Cardiac septum (tissue), 1 donor: Measurements from ENCODE around the gene COLEC12. TPM values are rescaled to one million over a fixed set of nuclear protein-coding genes. Genes with fewer than 3 reads are reported as not detected.

ENCODE experiments used
- DNase-seq: peaks from one replicate; pipeline ENCODE4 v3.0.0-alpha.2; 2020; ENCODE audit warnings: low spot score
- intact Hi-C: fragments of 100-400 bp; cut with DNase I; formaldehyde crosslinking; loops from one replicate; pipeline ENCODE4 v1.14.0; 2022
- total RNA-seq: library from RNA; stranded (reverse); fragmentation: NEBNext Ultra II Directional; extraction: Animal tissue kit (Norgen Biotek cat#: 25700); gene quantifications from one replicate; pipeline ENCODE4 v1.2.1, GENCODE V29; 2021
- donor health status: DM: no; HTN: no; CAD: no.

COLEC12 gene
- total RNA-seq, 1 donor from 2014 or later = 5.5 TPM

- intact Hi-C loops = no loop called here
- no peak for DNase-seq
These were observed 7.1 kb upstream of the COLEC12 start for GRCh38 chr18:507636-508035.

GRCh38 chr18:506801-507200 lies 6.3 kb upstream of the COLEC12 start:
- intact Hi-C loops = no loop called here

GRCh38 chr18:506264-506663 lies 5.8 kb upstream of the COLEC12 start:
- DNase-seq = no peak
- intact Hi-C loops = no loop called here

More at GRCh38 chr18:506801-507200, 6.3 kb upstream of the COLEC12 start:
- DNase-seq = no peak

- intact Hi-C loops = no loop called here
- DNase-seq = no peak
These were observed 5.1 kb upstream of the COLEC12 start for GRCh38 chr18:505483-506122.

GRCh38 chr18:501406-501714 lies 859 bp upstream of the COLEC12 start:
- intact Hi-C loops = no loop called here
- no peak for DNase-seq

- intact Hi-C loops = no loop called here
- DNase-seq = no peak
These were observed 497 bp downstream of the COLEC12 start for GRCh38 chr18:499776-500631.

- intact Hi-C loops = no loop called here
- DNase-seq = no peak
These were observed 1.3 kb downstream of the COLEC12 start for GRCh38 chr18:498931-499775.

GRCh38 chr18:497688-498087 lies 2.8 kb downstream of the COLEC12 start:
- intact Hi-C loops = no loop called here
- no peak for DNase-seq

GRCh38 chr18:495452-495851 lies 5.0 kb downstream of the COLEC12 start:
- DNase-seq = no peak
- intact Hi-C loops = no loop called here

GRCh38 chr18:495017-495416 lies 5.5 kb downstream of the COLEC12 start:
- intact Hi-C loops = no loop called here
- no peak for DNase-seq

- intact Hi-C loops = no loop called here
- DNase-seq = no peak
These were observed 6.2 kb downstream of the COLEC12 start for GRCh38 chr18:493986-494983.

- DNase-seq = no peak
- intact Hi-C loops = no loop called here
These were observed 8.1 kb downstream of the COLEC12 start for GRCh38 chr18:492451-492850.

GRCh38 chr18:490624-491023 lies 9.9 kb downstream of the COLEC12 start:
- DNase-seq = no peak
- intact Hi-C loops = no loop called here

GRCh38 chr18:490024-490366 lies 10.5 kb downstream of the COLEC12 start:
- intact Hi-C loops = no loop called here

GRCh38 chr18:489244-490023 lies 11.1 kb downstream of the COLEC12 start:
- DNase-seq = no peak
- intact Hi-C loops = no loop called here

More at GRCh38 chr18:490024-490366, 10.5 kb downstream of the COLEC12 start:
- DNase-seq = no peak

- no peak for DNase-seq
- intact Hi-C loops = no loop called here
These were observed 13.4 kb downstream of the COLEC12 start for GRCh38 chr18:486929-487740.

GRCh38 chr18:484749-485464 lies 15.6 kb downstream of the COLEC12 start:
- intact Hi-C loops = no loop called here
- no peak for DNase-seq
